ENCODE results near the gene ZNF205.
"Not testable (repeated sequence)": the region's sequence is repeated elsewhere in the genome, so short reads cannot be mapped to it uniquely, and the experiment has no call there.

Gene ZNF205

DNA sequence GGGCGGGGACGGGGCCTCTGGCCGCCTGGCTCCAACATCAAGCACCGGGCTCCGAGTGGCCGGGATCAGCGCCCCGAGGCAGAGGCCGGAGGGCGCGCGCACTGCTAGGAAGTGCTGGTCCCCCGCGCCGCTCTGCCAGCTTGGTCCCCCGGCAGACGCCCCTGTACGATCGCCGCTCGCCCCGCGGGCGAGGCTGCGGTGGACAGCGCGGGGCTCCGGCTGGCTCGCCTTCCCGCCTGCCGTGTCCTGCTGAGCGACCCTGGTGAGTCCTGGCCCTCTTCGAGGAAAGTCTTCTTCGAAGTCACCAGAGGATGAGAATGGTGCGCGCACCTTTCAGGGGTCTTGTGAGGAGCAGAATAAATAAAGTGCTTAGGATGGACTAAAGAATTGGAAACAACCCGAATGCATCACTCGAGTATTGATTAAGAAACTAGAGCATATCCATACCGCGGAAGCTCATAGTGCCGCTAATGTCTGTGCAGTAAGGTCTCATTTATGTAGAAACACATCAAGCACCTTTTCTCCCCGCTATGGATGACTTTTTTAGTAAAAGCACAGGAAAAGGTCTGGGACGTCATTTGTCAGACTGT is 22.8 kb downstream of the ZNF205 start:
- DNase-seq, result peak in 1 of 2 donors; percentile 34

- no peak for DNase-seq
These were observed 24.9 kb downstream of the ZNF205 start for GRCh38 chr16:3137267-3137666.

DNA sequence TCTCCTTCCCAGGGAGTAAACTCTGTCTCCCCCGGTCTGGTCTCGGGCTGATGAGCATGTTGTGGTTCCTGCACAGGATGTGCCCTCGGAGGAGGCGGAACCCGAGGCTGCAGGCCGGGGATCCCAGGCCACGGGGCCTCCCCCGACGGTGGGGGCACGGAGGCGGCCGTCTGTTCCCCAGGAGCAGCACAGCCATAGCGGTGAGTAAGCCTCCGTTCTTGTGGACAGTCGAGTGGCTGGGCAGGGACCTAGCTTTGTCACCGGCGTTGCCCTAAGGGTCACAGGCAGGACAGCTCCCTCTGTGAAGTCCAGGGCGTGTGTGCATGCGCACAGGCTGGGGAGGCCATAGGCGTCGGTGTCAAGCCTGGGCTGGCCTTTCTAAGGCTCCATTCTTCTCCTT is 26.0 kb downstream of the ZNF205 start:
- DNase-seq, result no peak

- no peak for DNase-seq
These were observed 26.5 kb downstream of the ZNF205 start for GRCh38 chr16:3138823-3139426.

DNA sequence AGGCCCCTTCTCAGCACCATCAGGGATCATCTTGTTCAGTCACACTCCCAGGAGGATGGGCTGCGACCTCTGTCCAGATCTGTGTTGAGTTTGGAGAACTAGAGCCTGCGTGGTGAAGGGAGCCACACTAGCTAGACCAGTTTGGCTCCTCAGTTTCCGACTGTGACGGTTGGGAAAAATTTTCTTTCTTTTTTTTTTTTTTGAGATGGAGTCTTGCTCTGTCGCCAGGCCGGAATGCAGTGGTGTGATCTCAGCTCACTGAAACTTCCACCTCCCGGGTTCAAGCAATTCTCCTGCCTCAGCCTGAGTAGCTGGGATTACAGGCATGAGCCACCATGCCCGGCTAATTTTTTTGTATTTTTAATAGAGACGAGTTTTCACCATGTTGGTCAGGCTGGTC is 27.2 kb downstream of the ZNF205 start:
- DNase-seq, result not testable (repeated sequence)

GRCh38 chr16:3140603-3141427 is 28.4 kb downstream of the ZNF205 start:
- no peak for DNase-seq

DNA sequence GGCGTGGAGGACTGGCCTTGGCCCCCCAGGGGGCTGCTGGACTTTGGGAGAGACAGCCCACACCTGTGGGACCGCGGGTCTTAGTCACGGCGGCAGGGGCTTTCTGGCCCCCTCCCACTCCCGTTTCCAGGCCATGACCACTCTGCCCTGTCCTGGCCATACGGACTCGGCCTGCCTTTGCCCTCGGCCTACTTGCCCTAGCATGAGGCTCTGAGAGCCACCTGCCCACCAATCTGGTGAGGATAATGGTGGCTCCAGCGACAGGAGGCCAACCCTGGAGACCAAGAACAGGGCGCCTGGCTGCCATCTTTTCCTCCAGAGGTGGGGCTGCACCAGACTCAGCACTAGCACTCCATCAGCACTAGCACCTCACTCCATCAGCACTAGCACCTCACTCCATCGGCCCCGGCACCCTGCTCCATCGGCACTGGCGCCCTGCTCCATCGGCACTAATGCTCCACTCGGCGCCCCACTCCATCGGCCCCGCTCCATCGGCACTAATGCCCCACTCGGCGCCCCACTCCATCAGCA is 29.5 kb downstream of the ZNF205 start:
- DNase-seq, result no peak

GRCh38 chr16:3142327-3142726 is 29.9 kb downstream of the ZNF205 start:
- DNase-seq, result no peak

DNA sequence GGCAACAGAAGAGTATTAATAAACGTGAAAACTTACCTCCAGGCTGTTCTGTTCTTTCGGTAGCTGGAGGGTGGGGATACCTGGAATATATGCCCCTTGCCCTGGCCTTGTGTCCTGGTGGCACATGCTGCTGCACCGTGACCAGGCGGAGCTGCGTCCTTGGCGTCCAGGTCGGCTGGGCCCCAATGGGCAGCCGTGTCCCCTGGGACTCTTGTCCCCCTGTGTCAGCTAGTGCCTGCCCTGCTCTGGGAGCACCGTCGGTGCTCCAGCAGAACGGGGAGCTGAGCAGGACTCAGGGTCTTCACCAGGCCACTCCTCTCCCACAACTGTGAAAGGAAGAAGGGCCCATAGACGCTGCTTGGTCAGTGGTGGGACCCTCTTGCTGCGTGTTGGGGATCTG is 30.4 kb downstream of the ZNF205 start:
- no peak for DNase-seq

DNA sequence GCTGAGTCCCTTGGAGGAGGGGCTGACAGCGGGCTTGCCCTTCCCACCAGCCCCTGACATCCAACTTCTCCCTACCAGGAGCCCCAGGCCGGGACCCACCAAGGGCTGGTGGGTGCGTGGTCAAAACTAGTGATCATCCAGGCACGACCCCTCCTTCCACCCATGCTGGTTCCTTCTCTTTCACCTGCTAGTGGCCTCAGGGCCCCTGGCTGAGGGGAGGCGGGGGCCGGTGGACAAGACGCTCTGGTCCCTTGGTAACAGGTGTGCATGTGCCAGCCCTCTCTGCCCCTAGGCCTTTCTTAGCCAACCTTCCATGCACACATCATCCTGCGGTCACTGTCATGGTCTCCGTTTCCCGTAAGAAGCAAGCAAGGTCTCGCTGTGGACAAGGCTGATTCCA is 30.8 kb downstream of the ZNF205 start:
- DNase-seq, result no peak

GRCh38 chr16:3143598-3144320 is 31.4 kb downstream of the ZNF205 start:
- no peak for DNase-seq

GRCh38 chr16:3144321-3144983 is 32.1 kb downstream of the ZNF205 start:
- DNase-seq, result no peak

DNA sequence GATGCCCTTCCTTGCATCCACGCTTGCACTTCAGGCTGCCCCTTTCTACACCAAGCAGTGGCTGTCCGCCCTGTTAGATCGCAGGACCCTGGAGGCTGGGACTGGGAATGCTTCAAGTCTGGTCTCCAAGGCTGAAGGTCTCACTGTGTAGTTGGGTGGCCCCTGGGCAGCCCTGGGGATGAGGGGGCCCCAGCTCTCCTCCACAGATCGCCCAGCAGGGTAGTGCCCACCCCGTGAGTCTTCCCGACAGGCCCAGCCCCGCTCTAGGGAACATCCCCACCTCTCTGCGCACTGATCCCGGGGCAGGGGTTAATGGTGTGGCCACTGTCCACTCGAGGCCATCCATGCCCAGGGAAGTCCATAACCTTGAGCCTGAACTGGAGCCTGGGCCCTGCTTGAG is 32.8 kb downstream of the ZNF205 start:
- DNase-seq, result no peak

DNA sequence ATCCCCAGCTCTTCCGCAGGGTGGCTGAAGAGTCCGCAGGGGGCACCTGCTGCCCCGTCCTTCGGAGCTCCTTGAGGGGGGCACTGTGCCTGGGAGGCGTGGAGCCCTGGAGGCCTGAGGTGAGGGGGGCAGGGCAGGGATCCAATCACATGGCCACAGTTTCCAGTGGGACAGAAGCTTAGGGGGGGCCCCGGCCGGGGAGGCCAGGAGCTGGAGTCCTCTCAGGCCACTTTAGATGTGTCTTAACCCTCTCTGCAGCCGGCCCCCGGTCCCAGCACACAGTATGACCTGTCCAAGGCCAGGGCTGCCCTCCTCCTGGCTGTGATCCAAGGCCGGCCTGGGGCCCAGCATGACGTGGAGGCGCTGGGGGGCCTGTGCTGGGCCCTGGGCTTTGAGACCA is 33.3 kb downstream of the ZNF205 start:
- DNase-seq, result no peak

GRCh38 chr16:3147046-3147756 is 34.8 kb downstream of the ZNF205 start:
- DNase-seq, result no peak

DNA sequence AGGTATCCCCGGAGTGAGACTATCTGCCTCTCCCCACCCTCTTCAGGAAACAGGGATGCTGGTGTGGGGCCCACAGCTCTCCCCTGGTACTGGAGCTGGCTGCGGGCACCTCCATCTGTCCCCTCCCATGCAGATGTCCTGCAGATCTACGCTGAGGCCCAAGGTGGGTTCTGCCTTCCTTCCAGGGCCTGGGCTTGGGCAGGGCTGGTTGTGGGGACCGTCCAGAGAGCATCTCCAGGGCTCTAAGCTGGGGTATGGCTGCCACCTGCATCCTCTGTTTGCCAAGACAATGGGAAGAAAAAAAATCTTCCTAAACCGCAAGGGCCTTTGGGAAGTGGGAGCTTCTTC is 35.3 kb downstream of the ZNF205 start:
- no peak for DNase-seq

GRCh38 chr16:3148256-3149192 is 36.1 kb downstream of the ZNF205 start:
- DNase-seq, result no peak

DNA sequence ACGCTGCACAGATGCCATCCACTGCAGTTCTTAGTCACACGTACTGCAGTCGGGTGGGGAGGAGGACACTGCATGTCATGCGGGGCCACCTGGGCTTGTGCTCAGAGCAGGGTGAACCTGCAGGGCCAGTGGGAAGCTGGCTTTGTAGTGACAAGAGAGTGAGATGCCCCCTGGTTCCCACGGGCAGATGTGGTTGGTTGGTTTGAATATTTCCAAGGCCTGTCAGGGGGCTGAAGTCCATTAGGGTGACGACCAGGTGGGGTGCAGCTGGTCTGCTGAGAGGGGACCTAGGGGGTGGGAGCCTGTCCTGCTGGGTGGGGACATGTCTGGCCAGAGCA is 36.8 kb downstream of the ZNF205 start:
- no peak for DNase-seq

DNA sequence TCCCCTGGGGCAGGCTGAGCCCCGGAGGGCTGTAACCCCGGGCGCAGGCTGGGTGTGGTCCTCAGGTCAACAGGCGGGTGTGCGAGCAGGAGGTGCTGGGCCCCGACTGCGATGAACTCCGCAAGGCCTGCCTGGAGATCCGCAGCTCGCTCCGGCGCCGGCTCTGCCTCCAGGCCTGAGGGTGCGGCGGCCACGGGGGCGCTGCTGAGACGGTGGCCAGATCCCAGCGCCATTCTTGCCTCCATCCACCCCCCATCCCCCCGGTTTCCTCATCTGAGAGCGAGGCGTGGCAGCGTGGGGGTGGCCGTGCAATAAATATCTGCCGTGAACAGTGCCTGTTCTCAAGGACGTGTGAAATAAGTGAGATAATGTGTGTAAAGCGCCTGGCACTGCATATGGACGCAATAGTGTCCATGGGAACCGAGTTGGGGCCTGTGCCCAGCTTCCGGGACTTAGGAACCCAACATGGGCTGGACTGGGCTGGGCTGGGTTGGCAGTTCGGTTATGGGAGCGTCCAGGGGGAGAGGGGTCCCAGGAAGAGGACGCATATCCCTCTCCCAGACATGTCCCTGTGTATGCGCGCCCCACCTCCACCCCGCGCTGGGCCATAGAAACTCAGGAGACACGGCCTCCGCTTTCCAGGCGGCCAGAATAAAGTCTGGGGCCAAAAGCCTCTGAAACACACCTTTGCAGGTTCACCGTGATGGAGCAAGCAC is 37.4 kb downstream of the ZNF205 start:
- peak; percentile 59 to 72 for DNase-seq
